OCI-LY7 (cell line): ENCODE measurements around the gene TMEM242. TPM values are rescaled to one million over a fixed set of nuclear protein-coding genes. Genes with fewer than 3 reads are reported as not detected.

Source experiments
- Bru-seq: library from RNA; stranded (reverse); fragments of 400-500 nt; gene quantifications from one replicate; lab custom pipeline; 2021; lab: Mats Ljungman, UMichigan
- BruChase-seq, 2 experiments: library from RNA; stranded (reverse); fragments of 400-500 nt; gene quantifications; one replicate each; lab custom pipeline; 2021; lab: Mats Ljungman, UMichigan
- BruUV-seq: library from RNA; stranded (reverse); fragments of 400-500 nt; replicated peaks from 2 replicates; lab custom pipeline; 2021; lab: Mats Ljungman, UMichigan
- CTCF ChIA-PET: fragments of 300-600 bp; sonication (Branson Sonifier 250); formaldehyde crosslinking; loops from one replicate; lab custom pipeline; 2022; ENCODE audit warnings: antibody characterized with exemption; ENCODE audit not compliant: unreplicated experiment; lab: Charles Lee
- POLR2A ChIA-PET: fragments of 300-600 bp; sonication (Branson Sonifier 250); formaldehyde crosslinking; loops from one replicate; lab custom pipeline; 2022; ENCODE audit warnings: antibody characterized with exemption; lab: Charles Lee
- DNase-seq: peaks from one replicate; pipeline ENCODE4 v3.0.0-alpha.2; 2015; ENCODE audit warnings: low spot score
- H2AFZ ChIP-seq: fragments of 200-600 bp; sonication (generic), shearing (Covaris generic); 2 replicates; pipeline ENCODE4 v1.6.1; 2014; ENCODE audit warnings: mild to moderate bottlenecking, antibody characterized with exemption, low read length, moderate library complexity
- H3K27ac ChIP-seq: fragments of 200-600 bp; sonication (generic); 2 replicates; pipeline ENCODE4 v1.5.1; 2014; ENCODE audit warnings: mixed run types, low read depth, mild to moderate bottlenecking, moderate library complexity, low read length, inconsistent platforms; ENCODE audit not compliant: poor library complexity, severe bottlenecking
- H3K36me3 ChIP-seq: fragments of 200-600 bp; sonication (generic); 2 replicates; pipeline ENCODE4 v1.6.1; 2014; ENCODE audit warnings: mild to moderate bottlenecking, antibody characterized with exemption, low read length, moderate library complexity, mixed read lengths; ENCODE audit not compliant: insufficient read depth
- H3K4me1 ChIP-seq: fragments of 200-600 bp; sonication (generic); 2 replicates; pipeline ENCODE4 v1.5.1; 2014; ENCODE audit warnings: mild to moderate bottlenecking, low read length; ENCODE audit not compliant: insufficient read depth, poor library complexity, severe bottlenecking
- H3K4me2 ChIP-seq: fragments of 200-600 bp; sonication (generic); 2 replicates; pipeline ENCODE4 v1.6.1; 2014; ENCODE audit warnings: mild to moderate bottlenecking, low read length
- H3K4me3 ChIP-seq: fragments of 200-600 bp; sonication (generic); 2 replicates; pipeline ENCODE4 v1.5.1; 2014; ENCODE audit warnings: mild to moderate bottlenecking, low read depth, low read length; ENCODE audit not compliant: poor library complexity, severe bottlenecking
- H3K79me2 ChIP-seq: fragments of 200-600 bp; sonication (generic); 2 replicates; pipeline ENCODE4 v1.6.1; 2016; ENCODE audit warnings: low read depth, mild to moderate bottlenecking, low read length, moderate library complexity, mixed read lengths; ENCODE audit not compliant: insufficient read depth
- H3K9me2 ChIP-seq: fragments of 200-600 bp; sonication (generic); 2 replicates; pipeline ENCODE4 v1.6.1; 2016; ENCODE audit warnings: mild to moderate bottlenecking, low read length, mixed read lengths; ENCODE audit not compliant: insufficient read depth
- H3K9me3 ChIP-seq: fragments of 200-600 bp; sonication (generic); 2 replicates; pipeline ENCODE4 v1.6.1; 2014; ENCODE audit warnings: mild to moderate bottlenecking, mixed run types, low read length, mixed read lengths
- H4K20me1 ChIP-seq: fragments of 200-600 bp; sonication (generic); 2 replicates; pipeline ENCODE4 v1.6.1; 2014; ENCODE audit warnings: mild to moderate bottlenecking, antibody characterized with exemption, low read length, moderate library complexity, mixed read lengths; ENCODE audit not compliant: insufficient read depth
- EZH2phosphoT487 ChIP-seq: fragments of 200-600 bp; sonication (generic); IDR thresholded peaks from 2 replicates; pipeline ENCODE4 v1.6.1; 2018; ENCODE audit warnings: low read depth, borderline replicate concordance, mild to moderate bottlenecking, mixed run types, antibody characterized with exemption, low read length, moderate library complexity, mixed read lengths
- intact Hi-C: fragments of 100-400 bp; cut with micrococcal nuclease; formaldehyde crosslinking; loops from one replicate; pipeline ENCODE4 v1.10.0; 2022; ENCODE audit not compliant: unreplicated experiment
- long read RNA-seq: library from polyadenylated mRNA; stranded (forward); transcript quantifications from one replicate; pipeline ENCODE4 v2.0.0, GENCODE V29; 2022
- total RNA-seq, 2 experiments: library from RNA; depleted of rRNA in 1 of 2; stranded (reverse); fragments of >200 nt in 1 of 2; shearing (Covaris generic) in 1 of 2; gene quantifications; 2 replicates each; pipeline ENCODE4 v1.2.3, GENCODE V29; 2014 to 2022
- TF ChIP-seq, protein P1 (sequence below): fragments of 200-600 bp; sonication (generic); conservative IDR thresholded peaks from 2 replicates; pipeline ENCODE4 v1.5.1; 2014; ENCODE audit warnings: mild to moderate bottlenecking, antibody characterized with exemption, low read length, moderate library complexity, mixed read lengths

Gene TMEM242
- total RNA-seq (2014; rRNA removed; shearing (Covaris generic)) (4.5 and 8.2 TPM in 2 replicates), total RNA-seq (2022) (9.2 and 10.4 TPM in 2 replicates), Bru-seq, nascent RNA (percentile 68 among the genes with signal in this experiment), BruChase-seq, experiment 1, labeled RNA remaining after a 6-hour chase (percentile 69 among the genes with signal in this experiment), BruChase-seq, experiment 2, labeled RNA remaining after a 2-hour chase (percentile 65 among the genes with signal in this experiment)
- long read RNA-seq, full-length matches to known transcripts, result 30 of 40 reads
- long read RNA-seq, partial matches to known transcripts, result 0 of 40 reads
- long read RNA-seq, other reads (novel, unspliced or antisense), result 10 of 40 reads

DNA sequence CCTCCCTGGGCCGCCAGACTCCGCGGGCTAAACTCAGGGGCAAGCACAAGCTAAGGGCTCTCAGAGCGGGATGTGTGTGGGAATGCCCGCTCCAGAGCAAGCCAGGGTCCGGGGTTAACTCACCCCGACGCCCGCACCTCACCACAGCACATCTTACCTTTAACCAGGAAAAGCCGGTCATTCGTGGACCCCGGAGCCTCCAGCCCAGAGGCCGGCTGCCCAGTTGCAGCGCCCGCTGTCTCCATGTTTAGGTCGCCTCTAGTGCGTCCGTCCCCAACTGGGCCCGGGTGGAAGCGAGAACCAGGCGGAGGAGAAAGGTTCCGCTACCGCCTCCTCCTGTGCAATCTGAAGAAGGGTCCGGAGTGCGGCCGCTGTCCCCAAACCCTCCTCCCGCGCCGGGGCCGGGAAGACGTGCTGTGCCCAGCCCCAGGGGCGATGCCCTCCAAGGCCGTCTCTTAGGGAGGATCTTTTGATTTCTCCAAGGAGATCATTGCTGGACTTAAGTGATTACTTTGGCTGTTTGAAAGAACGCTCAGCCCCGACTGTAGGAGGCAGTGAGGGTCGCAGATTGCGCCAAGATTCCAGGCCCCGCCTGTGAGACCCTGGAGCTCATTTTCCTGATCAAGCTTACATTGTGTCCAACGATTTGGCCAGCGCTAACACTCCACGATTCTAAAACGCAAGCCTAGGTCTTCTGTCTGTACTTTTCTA is at the start of gene TMEM242:
Gene TMEM242, minus strand, starts transcription at position 265 of the 711 bp plus-strand sequence. Its CDS starts 20 bp downstream, at position 245.
- no TSS peak for BruUV-seq
- Histone ChIP-seq H3K79me2 (peaks cover 9% of the 10 kb centered on the region), H3K4me3 (peak within 1 kb of the TSS; percentile 77), H2AFZ (peak within 1 kb of the TSS; percentile 97), H3K4me1 (peaks cover 14% of the 10 kb centered on the region), H3K9me3 (no peaks in the 10 kb centered on the region), H3K27ac (peak within 1 kb of the TSS; percentile 6), H3K9me2 (no peaks in the 10 kb centered on the region), H3K4me2 (peak within 1 kb of the TSS; percentile 88), H4K20me1 (no peaks in the 10 kb centered on the region), H3K36me3 (peaks cover 15% of the 10 kb centered on the region; the same call in 1 of the 2 replicates)
- POLR2A ChIA-PET, result interaction anchor here (0.5 to 3.0 kb wide), 12 partner anchors 8 to 1338 kb away, joined by 3 to 11 read pairs (median 4); no protein-coding TSS in a partner anchor
- DNase-seq, result peak; percentile 91
- intact Hi-C loops, result loop anchor here (1.0 to 10.0 kb wide), 5 partner anchors 45 to 441 kb away; no protein-coding TSS in a partner anchor
- TF ChIP-seq, protein P1, sequence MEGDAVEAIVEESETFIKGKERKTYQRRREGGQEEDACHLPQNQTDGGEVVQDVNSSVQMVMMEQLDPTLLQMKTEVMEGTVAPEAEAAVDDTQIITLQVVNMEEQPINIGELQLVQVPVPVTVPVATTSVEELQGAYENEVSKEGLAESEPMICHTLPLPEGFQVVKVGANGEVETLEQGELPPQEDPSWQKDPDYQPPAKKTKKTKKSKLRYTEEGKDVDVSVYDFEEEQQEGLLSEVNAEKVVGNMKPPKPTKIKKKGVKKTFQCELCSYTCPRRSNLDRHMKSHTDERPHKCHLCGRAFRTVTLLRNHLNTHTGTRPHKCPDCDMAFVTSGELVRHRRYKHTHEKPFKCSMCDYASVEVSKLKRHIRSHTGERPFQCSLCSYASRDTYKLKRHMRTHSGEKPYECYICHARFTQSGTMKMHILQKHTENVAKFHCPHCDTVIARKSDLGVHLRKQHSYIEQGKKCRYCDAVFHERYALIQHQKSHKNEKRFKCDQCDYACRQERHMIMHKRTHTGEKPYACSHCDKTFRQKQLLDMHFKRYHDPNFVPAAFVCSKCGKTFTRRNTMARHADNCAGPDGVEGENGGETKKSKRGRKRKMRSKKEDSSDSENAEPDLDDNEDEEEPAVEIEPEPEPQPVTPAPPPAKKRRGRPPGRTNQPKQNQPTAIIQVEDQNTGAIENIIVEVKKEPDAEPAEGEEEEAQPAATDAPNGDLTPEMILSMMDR, result peak; percentile 27; the same call in 1 of the 2 replicates
- TF ChIP-seq EZH2phosphoT487, result no peak
- CTCF ChIA-PET, result interaction anchor here (1.8 kb wide), 1 partner anchor 9 kb away, joined by 8 read pairs; no protein-coding TSS in a partner anchor

DNA sequence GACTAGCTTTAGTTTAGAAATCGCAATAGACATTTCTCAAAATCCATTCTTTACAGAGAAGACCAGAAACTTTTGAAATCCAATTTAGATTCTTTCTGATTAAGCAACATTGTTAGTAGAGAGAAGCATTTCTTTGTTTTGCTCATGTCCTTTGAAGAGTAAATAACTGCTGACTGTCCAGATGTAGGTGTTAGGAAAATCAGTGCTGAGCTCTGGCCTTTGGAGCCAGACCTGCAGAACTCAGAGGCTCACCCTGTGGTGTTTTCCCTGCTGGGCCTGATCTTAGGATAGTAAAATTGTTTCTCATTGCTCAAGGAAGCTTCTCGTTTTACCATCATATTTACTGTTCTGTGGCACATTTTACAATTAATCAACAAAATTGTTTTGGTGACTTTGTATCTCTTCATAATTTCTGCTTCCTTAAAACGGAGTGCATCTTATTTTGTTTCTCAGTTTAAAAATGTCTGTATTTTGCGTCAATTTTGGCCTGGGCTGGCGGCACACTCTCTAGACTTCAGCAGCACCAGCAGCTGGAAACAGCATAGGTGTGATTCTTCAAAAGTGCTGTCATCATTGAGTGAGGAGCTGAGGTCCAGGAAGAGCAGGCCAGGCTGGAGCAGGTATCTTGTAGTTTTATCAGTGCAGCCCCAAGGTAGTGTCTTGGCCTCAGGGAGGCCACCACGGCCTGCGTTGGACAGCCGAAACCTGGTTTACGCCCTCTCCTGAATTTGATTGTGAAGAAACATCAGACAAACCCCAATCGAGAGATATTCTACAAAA is 49.4 kb upstream of the TMEM242 start:
- peaks cover 30% of the 10 kb centered on the region for H3K4me1 ChIP-seq
- no peak for DNase-seq
- no peak overlapping the region for H2AFZ ChIP-seq
- H3K79me2 ChIP-seq, result no peaks in the 10 kb centered on the region
- H3K9me2 ChIP-seq, result no peaks in the 10 kb centered on the region
- H3K27ac ChIP-seq, result no peak overlapping the region
- no peaks in the 10 kb centered on the region for H3K9me3 ChIP-seq
- CTCF ChIA-PET, result no interaction called here
- no peak overlapping the region for H3K4me3 ChIP-seq
- 0 out of 2 replicates have a peak, but pooled peaks cover 4% of the 10 kb centered on the region for H4K20me1 ChIP-seq
- POLR2A ChIA-PET, result interaction anchor here (0.8 to 1.0 kb wide), 3 partner anchors 50 to 61 kb away, joined by 3 to 4 read pairs (median 3); partner anchors contain the start of gene TMEM242
- no TSS peak for BruUV-seq
- no peak overlapping the region for H3K4me2 ChIP-seq
- intact Hi-C loops, result no loop called here
- no peaks in the 10 kb centered on the region for H3K36me3 ChIP-seq
- TF ChIP-seq EZH2phosphoT487, result no peak
- TF ChIP-seq, protein P1, result no peak
